ENCODE measurements around the gene CPOX. TPM values are rescaled to one million over a fixed set of nuclear protein-coding genes. Genes with fewer than 3 reads are reported as not detected.

Gene CPOX
- total and polyA plus RNA-seq, 11 donors, result 7.7 to 13.6 (median 12.4) TPM

GRCh38 chr3:98555025-98555379 is 38.4 kb downstream of the CPOX start:
- intact Hi-C loops (cut with DNase I), result no loop called here
- WGBS, 4 donors, result 67 to 92% (median 81%) methylated on average over 4 of the region's 4 CpGs
- H3K27ac ChIP-seq, result no peak overlapping the region
- H3K27me3 ChIP-seq, result no peaks in the 10 kb centered on the region
- no peak for TF ChIP-seq POLR2A (IDR thresholded peaks at IDR 0.05)
- TF ChIP-seq, protein P1, sequence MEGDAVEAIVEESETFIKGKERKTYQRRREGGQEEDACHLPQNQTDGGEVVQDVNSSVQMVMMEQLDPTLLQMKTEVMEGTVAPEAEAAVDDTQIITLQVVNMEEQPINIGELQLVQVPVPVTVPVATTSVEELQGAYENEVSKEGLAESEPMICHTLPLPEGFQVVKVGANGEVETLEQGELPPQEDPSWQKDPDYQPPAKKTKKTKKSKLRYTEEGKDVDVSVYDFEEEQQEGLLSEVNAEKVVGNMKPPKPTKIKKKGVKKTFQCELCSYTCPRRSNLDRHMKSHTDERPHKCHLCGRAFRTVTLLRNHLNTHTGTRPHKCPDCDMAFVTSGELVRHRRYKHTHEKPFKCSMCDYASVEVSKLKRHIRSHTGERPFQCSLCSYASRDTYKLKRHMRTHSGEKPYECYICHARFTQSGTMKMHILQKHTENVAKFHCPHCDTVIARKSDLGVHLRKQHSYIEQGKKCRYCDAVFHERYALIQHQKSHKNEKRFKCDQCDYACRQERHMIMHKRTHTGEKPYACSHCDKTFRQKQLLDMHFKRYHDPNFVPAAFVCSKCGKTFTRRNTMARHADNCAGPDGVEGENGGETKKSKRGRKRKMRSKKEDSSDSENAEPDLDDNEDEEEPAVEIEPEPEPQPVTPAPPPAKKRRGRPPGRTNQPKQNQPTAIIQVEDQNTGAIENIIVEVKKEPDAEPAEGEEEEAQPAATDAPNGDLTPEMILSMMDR (IDR thresholded peaks at IDR 0.05), result no peak
- ATAC-seq, result no peak
- no peaks in the 10 kb centered on the region for H3K36me3 ChIP-seq
- peaks cover 0 to 3% (median 0%) of the 10 kb centered on the region in 12 donors for H3K9me3 ChIP-seq
- no peak for DNase-seq
- H3K4me3 ChIP-seq, result no peak overlapping the region
- H3K4me1 ChIP-seq, result peaks cover 0 to 32% (median 0%) of the 10 kb centered on the region in 12 donors

DNA sequence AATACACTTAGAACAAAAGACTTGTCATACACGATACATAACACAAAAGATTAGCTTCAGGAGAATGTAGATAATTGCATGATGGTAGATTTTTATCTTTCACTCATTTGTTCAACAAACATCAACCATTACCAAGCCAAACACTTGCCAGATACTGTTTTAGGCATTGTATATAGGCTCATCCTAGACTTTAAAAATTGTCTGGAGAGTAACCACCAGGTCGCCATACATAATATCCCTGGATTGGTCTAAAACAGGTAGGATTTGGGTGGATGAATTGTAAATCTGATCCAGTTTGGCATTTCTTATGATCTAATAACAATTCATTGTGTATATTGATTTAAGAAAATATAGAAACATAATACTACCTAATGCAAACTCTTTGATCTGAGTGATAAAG is 38.8 kb downstream of the CPOX start:
- DNase-seq (no peak), ATAC-seq (no peak)
- no peaks in the 10 kb centered on the region for H3K27me3 ChIP-seq
- peaks cover 0 to 32% (median 0%) of the 10 kb centered on the region in 12 donors for H3K4me1 ChIP-seq
- intact Hi-C loops (cut with DNase I), result no loop called here
- WGBS, 4 donors, result 91 to 93% (median 92%) methylated on average over 2 of the region's 2 CpGs
- H3K27ac ChIP-seq, result peak overlapping the region in 1 of 12 donors; percentile 24
- TF ChIP-seq POLR2A (IDR thresholded peaks at IDR 0.05), result no peak
- TF ChIP-seq, protein P1 (IDR thresholded peaks at IDR 0.05), result no peak
- H3K4me3 ChIP-seq, result no peak overlapping the region
- H3K36me3 ChIP-seq, result no peaks in the 10 kb centered on the region
- H3K9me3 ChIP-seq, result peaks cover 0 to under 1% (median 0%) of the 10 kb centered on the region in 12 donors

GRCh38 chr3:98553753-98554152 is 39.7 kb downstream of the CPOX start:
- TF ChIP-seq, protein P1 (IDR thresholded peaks at IDR 0.05), result no peak
- TF ChIP-seq POLR2A (IDR thresholded peaks at IDR 0.05), result no peak
- Histone ChIP-seq H3K27me3 (no peaks in the 10 kb centered on the region), H3K27ac (peak overlapping the region in 1 of 12 donors; percentile 24), H3K9me3 (no peaks in the 10 kb centered on the region), H3K4me1 (peaks cover 0 to 32% (median 0%) of the 10 kb centered on the region in 12 donors), H3K4me3 (no peak overlapping the region), H3K36me3 (no peaks in the 10 kb centered on the region)
- no peak for ATAC-seq
- intact Hi-C loops (cut with DNase I), result no loop called here
- 64 to 83% (median 73%) methylated on average over 2 of the region's 2 CpGs for WGBS, 4 donors
- no peak for DNase-seq

DNA sequence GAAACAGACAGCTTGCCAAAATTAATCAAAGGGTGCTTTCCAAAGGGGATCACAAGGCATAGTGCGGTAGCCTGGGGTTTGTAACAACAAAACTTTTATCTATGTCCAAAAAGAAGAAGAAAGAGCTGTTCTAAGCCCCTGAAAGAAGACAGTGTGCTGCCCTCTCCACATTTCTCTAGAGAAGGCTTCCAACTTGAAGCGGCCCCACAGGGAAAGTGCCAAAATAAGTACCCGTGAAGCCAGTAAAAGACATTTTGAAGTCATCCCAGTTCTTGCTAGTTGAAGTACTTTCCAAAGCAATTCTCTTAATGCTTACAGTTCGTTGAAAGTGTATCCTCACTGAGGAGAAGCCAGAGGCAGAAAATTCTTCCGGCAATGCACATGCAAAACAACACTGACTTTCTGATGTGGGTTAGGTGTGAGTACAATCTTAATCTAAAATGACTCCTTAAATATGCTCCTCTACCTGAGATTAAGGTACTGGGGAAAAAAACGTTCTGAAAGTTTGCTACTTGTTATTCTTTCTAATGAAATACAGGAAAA is 40.3 kb downstream of the CPOX start:
- H3K27me3 ChIP-seq, result no peaks in the 10 kb centered on the region
- intact Hi-C loops (cut with DNase I), result no loop called here
- no peak overlapping the region for H3K4me3 ChIP-seq
- TF ChIP-seq, protein P1 (IDR thresholded peaks at IDR 0.05), result no peak
- H3K36me3 ChIP-seq, result no peaks in the 10 kb centered on the region
- DNase-seq, result no peak
- H3K9me3 ChIP-seq, result no peaks in the 10 kb centered on the region
- H3K4me1 ChIP-seq, result peaks cover 0 to 32% (median 0%) of the 10 kb centered on the region in 12 donors
- ATAC-seq, result no peak
- H3K27ac ChIP-seq, result peak overlapping the region in 1 of 12 donors; percentile 24
- WGBS, 4 donors, result 72 to 79% (median 77%) methylated on average over 6 of the region's 6 CpGs

Measured in heart left ventricle (tissue), 16 donors.